Prostate gland (tissue), 2 donors: ENCODE measurements around the gene APBA1.

ENCODE experiments used
- CTCF ChIP-seq, 4 experiments: fragments of 200-600 bp in 2 of 4; fragments of 450-650 bp in 2 of 4; sonication (generic) in 2 of 4; IDR thresholded peaks; 1 replicate in 3 of 4; 2 replicates in 1 of 4; pipeline ENCODE4 v1.5.1; 2016 to 2019; ENCODE audit warnings: antibody characterized with exemption in 4 of 4, mild to moderate bottlenecking in 2 of 4, moderate library complexity in 2 of 4
- POLR2A ChIP-seq: fragments of 450-650 bp; IDR thresholded peaks from one replicate; pipeline ENCODE4 v1.6.1; 2016; ENCODE audit warnings: antibody characterized with exemption, mild to moderate bottlenecking
- POLR2AphosphoS5 ChIP-seq: sonication (generic); formaldehyde crosslinking; IDR thresholded peaks from one replicate; pipeline ENCODE4 v1.6.1; 2017; ENCODE audit warnings: antibody characterized with exemption

- TF ChIP-seq CTCF (IDR thresholded peaks at IDR 0.05) (peak in 1 of 4 experiments; percentile 40), POLR2A (no peak), POLR2AphosphoS5 (no peak)
Observed at GRCh38 chr9:69671879-69672595, at the start of gene APBA1.
